Kidney (tissue), 14 donors: ENCODE measurements around the gene TTC27. TPM values are rescaled to one million over a fixed set of nuclear protein-coding genes. Genes with fewer than 3 reads are reported as not detected.

Experiments used
- DNase-seq, 5 donors: peaks; one replicate each; pipeline ENCODE4 v3.0.0-alpha.2; 2013 to 2020
- FAIRE-seq: peaks from 2 replicates; lab custom pipeline; 2012; peaks lifted over from hg19 to GRCh38; lab: Jason Lieb, UNC
- H3K27ac ChIP-seq, 2 donors: one replicate each; pipeline ENCODE4 v1.7.0; 2013; ENCODE audit warnings: low read depth in 2 of 2, low read length in 2 of 2, inconsistent platforms in 1 of 2
- H3K27me3 ChIP-seq: one replicate; pipeline ENCODE4 v1.7.1; 2013; ENCODE audit warnings: low read length, inconsistent platforms; ENCODE audit not compliant: control insufficient read depth, insufficient read depth
- H3K36me3 ChIP-seq, 3 donors: one replicate each; pipeline versions ENCODE4 v1.7.0 to v1.7.1; 2013; ENCODE audit warnings: low read length in 3 of 3, control low read depth in 1 of 3, inconsistent platforms in 1 of 3; ENCODE audit not compliant: insufficient read depth in 3 of 3, control insufficient read depth in 2 of 3
- H3K4me1 ChIP-seq, 3 donors: one replicate each; pipeline versions ENCODE4 v1.7.0 to v1.7.1; 2013; ENCODE audit warnings: low read length in 3 of 3, inconsistent platforms in 1 of 3, low read depth in 1 of 3; ENCODE audit not compliant: control insufficient read depth in 2 of 3, insufficient read depth in 2 of 3
- H3K4me3 ChIP-seq, 3 donors: one replicate each; pipeline versions ENCODE4 v1.7.0 to v1.8.1; 2013; ENCODE audit warnings: low read length in 3 of 3, control low read depth in 1 of 3, inconsistent platforms in 1 of 3
- H3K9ac ChIP-seq, 3 donors: one replicate each; pipeline versions ENCODE4 v1.7.0 to v1.7.1; 2013; ENCODE audit warnings: low read length in 3 of 3, control low read depth in 1 of 3, inconsistent platforms in 1 of 3
- H3K9me3 ChIP-seq, 3 donors: one replicate each; pipeline versions ENCODE4 v1.7.0 to v1.7.1; 2013; ENCODE audit warnings: low read length in 3 of 3, control low read depth in 1 of 3, inconsistent platforms in 1 of 3; ENCODE audit not compliant: control insufficient read depth in 2 of 3, insufficient read depth in 1 of 3
- CTCF ChIP-seq: IDR thresholded peaks from 3 replicates; pipeline ENCODE4 v1.5.1; 2012; ENCODE audit warnings: mild to moderate bottlenecking, moderate library complexity, borderline replicate concordance; ENCODE audit not compliant: insufficient read depth; ENCODE audit errors: extremely low read depth
- intact Hi-C: fragments of 100-400 bp; cut with DNase I; formaldehyde crosslinking; loops from one replicate; pipeline ENCODE4 v1.11.1; 2022
- polyA plus RNA-seq: library from polyadenylated mRNA; stranded (reverse); fragments of 350-450 nt; fragmentation: Illumina TruSeq; extraction: RNeasy Lipid Tissue Mini Kit (QIAGEN cat#74804); gene quantifications from one replicate; pipeline ENCODE4 v1.2.3, GENCODE V29; 2014; ENCODE audit warnings: low read depth, low replicate concordance; ENCODE audit not compliant: insufficient read depth
- total RNA-seq: library from RNA; stranded (reverse); fragmentation: NEBNext Ultra II Directional; extraction: Animal tissue kit (Norgen Biotek cat#: 25700); gene quantifications from one replicate; pipeline ENCODE4 v1.2.1, GENCODE V29; 2021
- donor health status: control.
- donor health status: control.
- donor health status: control.
- donor health status: control.
- donor health status: control.
- donor health status: DM: yes; HTN: yes; CAD: no.
- donor health status: Normal renal cell carcinoma (clear cell type).

Gene TTC27
- total and polyA plus RNA-seq, 2 donors from 2014 or later, result 8.0 to 19.7 TPM

- no peaks in the 10 kb centered on the region for H3K9me3 ChIP-seq
- no peaks in the 10 kb centered on the region for H3K4me1 ChIP-seq
- H3K9ac ChIP-seq, result no peak overlapping the region
- H3K27me3 ChIP-seq, result no peaks in the 10 kb centered on the region
- peaks cover 0 to 13% (median 0%) of the 10 kb centered on the region in 3 donors for H3K36me3 ChIP-seq
- no peak for DNase-seq
- H3K27ac ChIP-seq, result no peak overlapping the region
- intact Hi-C loops, result no loop called here
- no peak for TF ChIP-seq CTCF
- no peak for FAIRE-seq
- no peak overlapping the region for H3K4me3 ChIP-seq
Observed at GRCh38 chr2:32702303-32703064, 74.6 kb downstream of the TTC27 start.

- Histone ChIP-seq H3K9ac (no peak overlapping the region), H3K36me3 (peaks cover 0 to 13% (median 0%) of the 10 kb centered on the region in 3 donors), H3K9me3 (no peaks in the 10 kb centered on the region), H3K27me3 (no peaks in the 10 kb centered on the region), H3K4me3 (no peak overlapping the region), H3K4me1 (no peaks in the 10 kb centered on the region), H3K27ac (no peak overlapping the region)
- no peak for TF ChIP-seq CTCF
- FAIRE-seq (no peak), DNase-seq (no peak)
- intact Hi-C loops, result no loop called here
Observed at GRCh38 chr2:32706815-32707579, 79.1 kb downstream of the TTC27 start.

- TF ChIP-seq CTCF, result no peak
- FAIRE-seq (no peak), DNase-seq (peak in 1 of 5 donors; percentile 60)
- Histone ChIP-seq H3K36me3 (no peaks in the 10 kb centered on the region), H3K9me3 (no peaks in the 10 kb centered on the region), H3K4me1 (no peaks in the 10 kb centered on the region), H3K9ac (no peak overlapping the region), H3K4me3 (no peak overlapping the region), H3K27me3 (no peaks in the 10 kb centered on the region), H3K27ac (no peak overlapping the region)
- intact Hi-C loops, result no loop called here
Observed at GRCh38 chr2:32711219-32711618, 83.4 kb downstream of the TTC27 start.
